OCI-LY1 (cell line): Measurements from ENCODE around the gene XPNPEP2.
"Not testable (repeated sequence)": the region's sequence is repeated elsewhere in the genome, so short reads cannot be mapped to it uniquely, and the experiment has no call there.

Experiments used
- H2AFZ ChIP-seq: fragments of 200-600 bp; sonication (generic), shearing (Covaris generic); 2 replicates; pipeline ENCODE4 v1.6.0; 2014; ENCODE audit warnings: antibody characterized with exemption, mild to moderate bottlenecking, low read length
- H3F3A ChIP-seq: fragments of 200-600 bp; sonication (generic), shearing (Covaris generic); 2 replicates; pipeline ENCODE4 v1.6.0; 2014; ENCODE audit warnings: mild to moderate bottlenecking, antibody characterized with exemption, low read length, moderate library complexity; ENCODE audit not compliant: insufficient read depth
- H3K27ac ChIP-seq: fragments of 200-600 bp; sonication (generic); 2 replicates; pipeline ENCODE4 v1.5.1; 2014; ENCODE audit warnings: low read length, mixed run types, mild to moderate bottlenecking, low read depth; ENCODE audit not compliant: poor library complexity, severe bottlenecking
- H3K27me3 ChIP-seq: fragments of 200-600 bp; sonication (generic); 2 replicates; pipeline ENCODE4 v1.6.0; 2014; ENCODE audit warnings: antibody characterized with exemption, mild to moderate bottlenecking, low read length, moderate library complexity; ENCODE audit not compliant: insufficient read depth
- H3K36me3 ChIP-seq: fragments of 200-600 bp; sonication (generic); 2 replicates; pipeline ENCODE4 v1.6.1; 2014; ENCODE audit warnings: mild to moderate bottlenecking, antibody characterized with exemption, low read length, moderate library complexity, mixed read lengths; ENCODE audit not compliant: insufficient read depth
- H3K4me1 ChIP-seq: fragments of 200-600 bp; sonication (generic); 2 replicates; pipeline ENCODE4 v1.5.1; 2014; ENCODE audit warnings: mild to moderate bottlenecking, low read length, moderate library complexity; ENCODE audit not compliant: insufficient read depth, severe bottlenecking
- H3K4me2 ChIP-seq: fragments of 200-600 bp; sonication (generic), shearing (Covaris generic); 2 replicates; pipeline ENCODE4 v1.6.1; 2014; ENCODE audit warnings: low read length
- H3K4me3 ChIP-seq: fragments of 200-600 bp; sonication (generic); 2 replicates; pipeline ENCODE4 v1.5.1; 2014; ENCODE audit warnings: low read length, low read depth, mild to moderate bottlenecking, mixed read lengths; ENCODE audit not compliant: poor library complexity, severe bottlenecking
- H3K79me2 ChIP-seq: fragments of 200-600 bp; shearing (Covaris generic); 2 replicates; pipeline ENCODE4 v1.6.1; 2016; ENCODE audit warnings: mixed run types, low read length, mixed read lengths; ENCODE audit not compliant: insufficient read depth
- H3K9ac ChIP-seq: fragments of 200-600 bp; sonication (generic), shearing (Covaris generic); 2 replicates; pipeline ENCODE4 v1.6.1; 2014; ENCODE audit warnings: mild to moderate bottlenecking, low read length, mixed read lengths
- H3K9me2 ChIP-seq: fragments of 200-600 bp; sonication (generic), shearing (Covaris generic); 2 replicates; pipeline ENCODE4 v1.6.1; 2014; ENCODE audit warnings: low read depth, mild to moderate bottlenecking, low read length, mixed read lengths
- H3K9me3 ChIP-seq: fragments of 200-600 bp; shearing (Covaris generic); 2 replicates; pipeline ENCODE4 v1.6.1; 2014; ENCODE audit warnings: low read length, mixed read lengths
- H4K20me1 ChIP-seq: fragments of 200-600 bp; sonication (generic), shearing (Covaris generic); 2 replicates; pipeline ENCODE4 v1.6.0; 2016; ENCODE audit warnings: mild to moderate bottlenecking, low read length; ENCODE audit not compliant: insufficient read depth
- CTCF ChIP-seq: fragments of 200-600 bp; sonication (generic), shearing (Covaris generic); IDR thresholded peaks from 2 replicates; pipeline ENCODE4 v1.5.1; 2017; ENCODE audit warnings: mild to moderate bottlenecking, antibody characterized with exemption, low read length, moderate library complexity, mixed read lengths
- EZH2 ChIP-seq: fragments of 200-600 bp; sonication (generic), shearing (Covaris generic); IDR thresholded peaks from 2 replicates; pipeline ENCODE4 v1.8.0; 2017; ENCODE audit warnings: borderline replicate concordance, mixed run types, mild to moderate bottlenecking, antibody characterized with exemption, low read length, moderate library complexity, mixed read lengths

Gene XPNPEP2

GRCh38 chrX:129739578-129739977 is 799 bp downstream of the XPNPEP2 start:
- Histone ChIP-seq H3K9ac (no peak overlapping the region), H2AFZ (no peak overlapping the region), H3K4me1 (no peaks in the 10 kb centered on the region), H3K27ac (no peak overlapping the region), H3K79me2 (no peaks in the 10 kb centered on the region), H3K4me2 (no peak overlapping the region), H3K27me3 (no peaks in the 10 kb centered on the region), H3K9me2 (no peaks in the 10 kb centered on the region), H3K4me3 (no peak overlapping the region), H3F3A (no peaks in the 10 kb centered on the region), H4K20me1 (no peaks in the 10 kb centered on the region), H3K36me3 (no peaks in the 10 kb centered on the region), H3K9me3 (no peaks in the 10 kb centered on the region)
- no peak for TF ChIP-seq EZH2
- no peak for TF ChIP-seq CTCF

GRCh38 chrX:129741880-129742758 is 3.3 kb downstream of the XPNPEP2 start:
- H3K4me1 ChIP-seq: no peaks in the 10 kb centered on the region
- H3K9me3 ChIP-seq: no peaks in the 10 kb centered on the region
- H4K20me1 ChIP-seq: no peaks in the 10 kb centered on the region
- H3K9me2 ChIP-seq: no peaks in the 10 kb centered on the region
- H3K27ac ChIP-seq: no peak overlapping the region
- no peaks in the 10 kb centered on the region for H3K36me3 ChIP-seq
- no peaks in the 10 kb centered on the region for H3K79me2 ChIP-seq
- H3K4me3 ChIP-seq: no peak overlapping the region
- TF ChIP-seq EZH2: no peak
- H2AFZ ChIP-seq: no peak overlapping the region
- no peak overlapping the region for H3K9ac ChIP-seq
- no peak overlapping the region for H3K4me2 ChIP-seq
- H3K27me3 ChIP-seq: no peaks in the 10 kb centered on the region
- no peaks in the 10 kb centered on the region for H3F3A ChIP-seq

DNA sequence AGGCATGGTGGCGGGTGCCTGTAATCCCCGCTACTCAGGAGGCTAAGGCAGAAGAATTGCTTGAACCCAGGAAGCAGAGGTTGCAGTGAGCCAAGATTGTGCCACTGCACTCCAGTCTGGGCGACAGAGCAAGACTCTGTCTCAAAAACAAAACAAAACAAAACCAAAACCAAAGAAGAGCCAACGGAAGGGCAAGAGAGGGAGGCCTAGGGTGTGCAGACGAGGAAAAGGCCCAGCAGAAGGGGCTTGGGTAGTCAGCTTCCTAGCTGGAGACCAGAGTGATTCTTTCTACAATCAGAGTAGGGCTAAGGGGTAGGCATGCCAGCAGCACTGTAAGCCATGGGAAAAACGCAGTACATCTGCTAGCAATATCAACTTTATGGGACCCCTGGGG is 4.0 kb downstream of the XPNPEP2 start:
- H3K9me2 ChIP-seq, H3K36me3 ChIP-seq, H3K4me3 ChIP-seq, H3K9me3 ChIP-seq, H3F3A ChIP-seq, H3K27me3 ChIP-seq, H2AFZ ChIP-seq, H3K9ac ChIP-seq, H3K4me1 ChIP-seq, H3K4me2 ChIP-seq, H4K20me1 ChIP-seq, H3K27ac ChIP-seq, H3K79me2 ChIP-seq: not testable (repeated sequence)

- Histone ChIP-seq H3K9me2 (no peaks in the 10 kb centered on the region), H3F3A (no peaks in the 10 kb centered on the region), H4K20me1 (no peaks in the 10 kb centered on the region), H3K79me2 (no peaks in the 10 kb centered on the region), H3K36me3 (no peaks in the 10 kb centered on the region), H3K27ac (no peak overlapping the region), H3K9me3 (no peaks in the 10 kb centered on the region), H3K27me3 (no peaks in the 10 kb centered on the region), H3K4me3 (no peak overlapping the region), H3K4me1 (no peaks in the 10 kb centered on the region), H2AFZ (no peak overlapping the region), H3K4me2 (no peak overlapping the region), H3K9ac (no peak overlapping the region)
- no peak for TF ChIP-seq EZH2
- no peak for TF ChIP-seq CTCF
These were observed 5.0 kb downstream of the XPNPEP2 start for GRCh38 chrX:129743821-129744220.
